ENCODE results near the gene C9orf40. TPM values are rescaled to one million over a fixed set of nuclear protein-coding genes. Genes with fewer than 3 reads are reported as not detected.

Gene C9orf40
- polyA plus RNA-seq, 2 donors = 2.8 to 3.7 TPM

DNA sequence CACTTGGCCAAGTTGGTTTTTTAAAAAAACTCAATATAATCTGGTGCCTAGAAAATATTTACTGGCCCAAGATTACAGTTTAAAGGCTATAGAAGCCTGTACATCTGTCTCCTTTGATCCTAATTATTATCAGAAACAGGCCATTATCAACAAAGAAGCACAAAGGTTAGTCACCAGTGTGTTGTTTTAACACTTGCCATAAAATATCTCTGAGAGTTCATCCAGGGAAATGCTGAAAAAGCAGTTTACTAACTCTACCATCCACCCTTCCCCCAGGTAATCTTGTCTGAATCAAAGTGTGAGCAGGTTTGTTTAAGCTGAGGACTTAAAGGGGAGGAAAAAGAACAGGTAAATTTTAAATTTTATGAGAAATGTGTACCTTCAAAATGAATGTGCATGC is 51.7 kb downstream of the C9orf40 start:
- Histone ChIP-seq H3K27ac (ENCODE audit: low read depth in 2 of 2, low read length in 1 of 2) (no peak overlapping the region), H3K4me1 (ENCODE audit: control insufficient read depth in 2 of 2, insufficient read depth in 2 of 2, low read length in 1 of 2) (no peaks in the 10 kb centered on the region), H3K4me3 (ENCODE audit: low read depth in 1 of 2, low read length in 2 of 2) (no peak overlapping the region)

More for the DNA sequence above, 51.7 kb downstream of the C9orf40 start:
- no peaks in the 10 kb centered on the region for H3K36me3 ChIP-seq (ENCODE audit: control insufficient read depth in 2 of 2, insufficient read depth in 2 of 2, low read length in 1 of 2)
- H3K9me3 ChIP-seq (ENCODE audit: control insufficient read depth in 2 of 2, insufficient read depth in 1 of 2, low read depth in 1 of 2, low read length in 1 of 2) = peaks cover 0 to 2% of the 10 kb centered on the region in 2 donors
- H3K27me3 ChIP-seq (ENCODE audit: control insufficient read depth in 1 of 2, insufficient read depth in 2 of 2, low read length in 2 of 2) = no peaks in the 10 kb centered on the region

Other genes with a start within 250 kb of the C9orf40 start
- gene TRPM6, start 65.0 kb downstream of the C9orf40 start, polyA plus RNA-seq = under 1 TPM; 0.10 to 0.31 TPM
- 1 to 10 TPM; 5.4 to 5.8 TPM for gene CARNMT1, start 75.4 kb upstream of the C9orf40 start, polyA plus RNA-seq
- gene NMRK1, start 135.2 kb upstream of the C9orf40 start, polyA plus RNA-seq = 100 to 1,000 TPM in 1 of 2 donors, 10 to 100 TPM in 1; 39.2 to 127 TPM
- 100 to 1,000 TPM in 1 of 2 donors, 10 to 100 TPM in 1; 99.6 to 127 TPM for gene OSTF1, start 135.6 kb upstream of the C9orf40 start, polyA plus RNA-seq